Right renal pelvis (tissue), 4 donors: Measurements from ENCODE around the gene WDR38. TPM values are rescaled to one million over a fixed set of nuclear protein-coding genes. Genes with fewer than 3 reads are reported as not detected.
"Not testable (repeated sequence)": the region's sequence is repeated elsewhere in the genome, so short reads cannot be mapped to it uniquely, and the experiment has no call there.

ENCODE experiments used
- DNase-seq, 4 donors: peaks; one replicate each; pipeline ENCODE4 v3.0.0-alpha.2; 2013; ENCODE audit warnings: low read depth in 4 of 4, low spot score in 3 of 4, missing footprints in 1 of 4
- polyA plus RNA-seq, 4 donors: library from polyadenylated mRNA; unstranded; fragments of 120-200 nt; gene quantifications; one replicate each; pipeline ENCODE4 v1.2.1, GENCODE V29; 2013; ENCODE audit not compliant: insufficient read length in 4 of 4

WDR38 gene
- polyA plus RNA-seq, 4 donors, result 0.27 to 0.48 (median 0.38) TPM

GRCh38 chr9:124831642-124832364, 21.5 kb upstream of the WDR38 start:
- DNase-seq, result no peak

- no peak for DNase-seq
Measured at GRCh38 chr9:124834591-124834990, 18.7 kb upstream of the WDR38 start.

DNA sequence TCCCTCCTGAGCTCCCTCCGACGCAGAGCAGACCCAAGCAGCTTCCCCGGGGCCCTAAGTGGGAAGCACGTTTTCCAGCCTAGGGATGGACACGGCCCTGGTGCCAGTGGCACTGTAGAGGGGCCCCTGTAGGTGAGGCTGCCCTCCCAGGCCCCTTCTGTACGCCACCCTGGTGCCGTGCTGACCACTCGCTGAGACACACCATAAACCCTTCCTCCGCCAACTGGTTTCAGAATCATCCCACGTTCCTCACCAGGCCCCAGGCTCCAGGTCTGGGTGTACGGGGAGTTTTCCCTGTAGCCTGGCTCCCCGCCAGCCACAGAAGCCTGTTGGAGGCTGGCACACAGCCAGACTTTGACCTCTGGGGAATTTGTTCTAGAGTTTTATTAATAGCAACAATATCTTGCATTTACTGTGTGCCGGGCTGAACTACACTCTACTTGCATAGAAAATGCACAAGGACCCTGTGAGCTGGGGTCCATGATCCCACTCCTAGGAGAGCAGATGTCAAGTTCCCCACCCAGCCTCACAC, 18.2 kb upstream of the WDR38 start:
- peak in 2 of 4 donors; percentile 49 to 51 for DNase-seq

DNA sequence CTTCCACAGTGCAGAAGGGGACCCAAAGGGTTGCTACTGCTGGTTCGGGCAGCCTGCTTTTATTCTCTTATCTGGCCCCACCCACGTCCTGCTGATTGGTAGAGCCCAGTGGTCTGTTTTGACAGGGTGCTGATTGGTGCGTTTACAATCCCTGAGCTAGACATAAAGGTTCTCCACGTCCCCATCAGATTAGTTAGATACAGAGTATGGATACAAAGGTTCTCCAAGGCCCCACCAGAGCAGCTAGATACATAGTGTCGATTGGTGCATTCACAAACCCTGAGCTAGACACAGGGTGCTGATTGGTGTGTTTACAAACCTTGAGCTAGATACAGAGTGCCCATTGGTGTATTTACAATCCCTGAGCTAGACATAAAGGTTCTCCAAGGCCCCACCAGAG, 15.1 kb upstream of the WDR38 start:
- DNase-seq, result not testable (repeated sequence)

- DNase-seq, result not testable (repeated sequence)
Measured at GRCh38 chr9:124838567-124839275, 14.5 kb upstream of the WDR38 start.

- no peak for DNase-seq
Measured at GRCh38 chr9:124839612-124840299, 13.5 kb upstream of the WDR38 start.

- no peak for DNase-seq
Measured at GRCh38 chr9:124840300-124840833, 12.9 kb upstream of the WDR38 start.

DNA sequence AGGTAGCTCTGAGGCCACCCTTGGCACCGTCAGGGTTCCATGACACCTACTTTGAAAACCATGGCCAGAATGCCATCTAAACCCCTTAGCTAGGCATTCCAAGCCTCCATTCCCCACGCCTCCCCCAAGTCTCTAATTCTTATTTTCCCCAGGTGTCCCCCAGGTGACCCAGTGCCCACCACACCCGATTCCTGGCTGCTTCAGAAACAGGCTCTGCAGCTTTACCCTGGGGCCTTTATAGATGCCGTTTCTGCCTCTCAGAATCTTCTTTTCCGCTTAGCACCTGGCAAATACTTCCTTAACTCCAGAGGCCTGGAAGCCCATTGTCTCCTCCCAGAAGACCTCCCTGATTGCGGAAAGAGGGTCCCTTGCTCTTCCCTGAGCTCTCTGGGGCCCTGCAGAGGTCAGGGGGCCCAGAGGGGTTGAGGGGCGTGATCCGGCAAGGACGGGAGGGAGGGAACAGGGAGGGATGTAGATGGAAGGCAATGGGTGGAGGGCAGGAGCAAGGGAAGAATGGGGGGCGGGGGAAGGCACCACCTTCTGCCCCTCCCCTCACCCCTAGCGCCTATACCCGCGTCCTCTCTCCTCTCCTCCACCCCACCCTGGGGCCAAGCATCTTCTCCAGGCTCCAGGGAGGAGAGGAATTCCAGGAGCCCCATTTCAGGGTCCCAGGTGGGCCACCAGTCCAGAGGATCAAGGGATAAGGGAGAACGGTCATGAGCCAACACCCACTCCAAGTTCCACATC, 12.0 kb upstream of the WDR38 start:
- no peak for DNase-seq

DNA sequence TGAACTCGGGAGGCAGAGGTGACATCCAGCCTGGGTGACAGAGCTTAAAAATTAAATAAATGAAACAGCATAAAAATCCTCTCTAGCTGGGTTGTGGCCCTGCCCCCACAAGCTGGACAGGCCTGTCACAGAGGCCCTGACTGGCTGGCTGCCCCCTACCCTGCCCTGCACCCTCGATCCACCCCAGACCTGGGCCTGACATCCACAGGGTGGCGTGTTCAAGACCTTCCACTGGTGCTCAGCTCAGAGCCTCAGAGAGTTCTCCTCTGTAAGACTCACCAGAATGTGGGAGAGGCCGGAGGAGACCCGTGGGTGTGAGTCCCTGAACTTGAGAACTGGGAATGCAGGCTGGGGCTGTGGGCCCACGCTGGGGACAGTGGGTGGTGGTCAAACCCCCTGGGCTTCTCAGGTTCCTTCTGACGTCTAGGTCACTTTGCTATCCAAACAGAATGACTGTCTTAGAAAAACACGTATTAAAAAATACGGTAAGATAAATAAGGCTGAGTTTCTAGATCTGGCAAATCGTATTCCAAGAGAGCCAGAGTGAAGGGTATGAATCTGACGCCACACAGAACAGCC, 9.7 kb upstream of the WDR38 start:
- DNase-seq, result no peak

GRCh38 chr9:124844291-124844690, 9.0 kb upstream of the WDR38 start:
- no peak for DNase-seq

DNA sequence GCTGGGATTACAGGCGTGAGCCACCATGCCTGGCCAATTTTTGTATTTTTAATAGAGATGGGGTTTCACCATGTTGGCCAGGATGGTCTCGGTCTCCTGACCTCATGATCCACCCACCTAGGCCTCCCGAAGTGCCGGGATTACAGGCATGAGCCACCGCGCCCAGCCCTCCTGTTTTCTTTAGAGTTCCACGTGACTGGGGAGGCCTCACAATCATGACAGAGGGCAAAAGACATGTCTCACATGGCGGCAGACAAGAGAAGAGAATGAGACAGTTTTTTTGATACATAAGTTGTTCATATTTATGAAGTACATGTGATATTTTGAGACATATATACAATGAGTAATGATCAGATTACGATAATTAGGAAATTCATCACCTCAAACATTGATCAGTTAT, 6.8 kb upstream of the WDR38 start:
- DNase-seq, result not testable (repeated sequence)

DNA sequence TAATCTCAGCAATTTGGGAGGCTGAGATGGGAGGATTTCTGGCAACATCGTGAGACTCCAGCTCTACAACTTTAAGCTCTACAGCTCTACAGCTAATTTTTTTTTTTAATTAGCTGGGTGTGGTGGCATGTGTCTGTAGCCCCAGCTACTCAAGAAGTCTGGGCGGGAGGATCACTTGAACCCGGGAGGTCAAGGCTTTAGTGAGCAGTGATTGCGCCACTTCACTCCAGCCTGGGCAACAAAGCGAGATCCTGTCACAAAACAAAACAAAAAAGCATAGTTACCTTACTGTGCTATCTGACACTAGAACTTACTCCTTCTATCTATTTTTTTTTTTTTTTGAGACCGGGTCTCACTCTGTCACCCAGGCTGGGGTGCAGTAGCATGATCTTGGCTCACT, 6.3 kb upstream of the WDR38 start:
- no peak for DNase-seq

DNA sequence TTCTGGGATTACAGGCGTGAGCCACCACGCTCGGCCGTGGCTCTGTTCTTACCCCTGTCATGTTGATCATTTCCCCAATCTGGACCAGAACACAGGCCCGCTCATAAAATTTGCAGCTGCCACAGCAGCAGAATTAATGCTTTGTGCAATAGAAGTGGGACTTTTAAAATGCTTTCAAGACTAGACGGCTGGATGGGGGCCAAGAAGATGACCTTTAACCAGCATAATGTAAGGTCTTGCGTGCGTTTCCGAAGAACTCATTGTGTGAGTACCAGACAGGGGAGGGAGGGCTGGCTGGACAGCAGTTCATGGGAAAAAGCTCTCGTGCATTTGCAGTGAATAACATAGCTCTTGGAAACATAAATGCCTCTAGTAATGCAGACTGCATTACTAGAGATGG, 3.5 kb upstream of the WDR38 start:
- no peak for DNase-seq

DNA sequence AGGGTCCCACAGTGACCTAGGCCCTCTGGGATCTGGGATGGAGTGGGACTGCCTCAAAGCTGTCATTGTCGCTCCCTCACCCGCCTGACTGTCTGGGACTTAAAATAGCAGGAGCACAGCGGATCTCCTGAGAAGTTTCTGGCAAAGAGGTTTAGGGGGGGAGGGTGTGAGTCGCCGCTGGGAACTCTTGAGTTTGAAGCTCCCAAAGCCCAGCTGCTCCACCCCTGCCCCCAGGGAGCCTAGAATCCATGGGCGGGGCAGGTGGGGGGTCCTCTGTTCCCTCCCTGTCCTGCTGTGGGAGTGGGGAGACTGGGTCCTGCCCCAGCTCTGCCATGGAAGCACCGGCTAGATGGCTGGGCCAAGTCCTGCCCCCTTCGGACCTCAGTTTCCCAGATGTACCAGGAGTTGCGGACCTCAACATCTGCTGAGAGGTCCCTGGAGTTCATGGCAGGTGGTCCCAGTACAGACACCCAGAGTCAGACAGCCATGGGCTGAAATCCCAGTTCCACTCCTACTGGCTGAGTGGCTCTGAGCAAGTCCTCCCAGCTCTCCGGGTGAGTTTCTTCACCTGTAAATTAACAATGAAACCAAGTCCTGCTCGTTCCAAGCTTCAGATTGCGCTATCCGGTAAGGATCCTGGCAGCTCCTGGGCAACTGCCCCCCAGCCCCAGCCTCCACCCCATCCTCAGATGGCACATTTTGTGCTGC, 985 bp upstream of the WDR38 start:
- DNase-seq, result no peak

DNA sequence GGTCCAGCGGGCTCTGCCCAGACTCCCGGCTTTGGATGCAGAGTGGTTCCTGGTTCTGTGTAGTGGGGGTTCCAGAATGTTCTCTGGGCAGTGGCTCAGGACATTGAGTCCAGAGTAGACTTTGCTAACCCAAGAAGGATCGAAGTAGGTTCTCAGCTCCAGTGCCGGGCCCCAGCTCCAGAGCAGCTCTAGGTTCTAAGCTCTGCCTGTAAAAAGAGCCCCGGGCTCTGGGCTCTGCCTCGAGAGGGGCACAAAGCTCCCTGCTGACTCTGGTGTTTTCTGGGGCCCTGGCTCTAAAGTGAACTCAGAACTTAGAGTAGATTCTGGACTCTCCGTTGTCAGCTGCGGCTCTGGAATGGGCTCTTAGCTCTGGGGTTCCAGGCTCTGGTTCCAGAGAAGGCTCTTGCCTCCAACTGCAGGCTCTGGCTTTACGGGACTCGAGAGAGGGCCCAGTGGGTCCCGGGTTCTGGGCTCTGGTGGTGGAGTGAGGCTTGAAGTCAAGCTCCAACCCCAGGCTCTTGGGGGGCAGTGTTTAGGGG, 414 bp downstream of the WDR38 start:
- no peak for DNase-seq

DNA sequence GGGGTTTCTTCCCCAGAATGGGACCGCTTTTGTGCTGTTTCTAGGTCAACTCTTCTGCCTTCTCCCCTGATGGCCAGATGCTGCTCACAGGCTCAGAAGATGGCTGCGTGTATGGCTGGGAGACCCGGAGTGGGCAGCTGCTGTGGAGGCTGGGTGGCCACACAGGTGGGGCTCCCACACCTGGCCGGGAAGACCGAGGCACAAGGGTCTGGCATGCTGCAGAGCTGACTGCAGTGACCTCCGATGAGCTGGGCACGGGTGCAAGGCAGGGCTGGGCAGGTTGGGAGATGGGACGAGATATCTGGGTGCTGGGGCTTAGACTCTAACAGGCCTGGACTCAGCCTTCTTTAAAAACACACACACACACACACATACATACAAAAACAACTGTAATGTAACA, 901 bp downstream of the WDR38 start:
- no peak for DNase-seq

DNA sequence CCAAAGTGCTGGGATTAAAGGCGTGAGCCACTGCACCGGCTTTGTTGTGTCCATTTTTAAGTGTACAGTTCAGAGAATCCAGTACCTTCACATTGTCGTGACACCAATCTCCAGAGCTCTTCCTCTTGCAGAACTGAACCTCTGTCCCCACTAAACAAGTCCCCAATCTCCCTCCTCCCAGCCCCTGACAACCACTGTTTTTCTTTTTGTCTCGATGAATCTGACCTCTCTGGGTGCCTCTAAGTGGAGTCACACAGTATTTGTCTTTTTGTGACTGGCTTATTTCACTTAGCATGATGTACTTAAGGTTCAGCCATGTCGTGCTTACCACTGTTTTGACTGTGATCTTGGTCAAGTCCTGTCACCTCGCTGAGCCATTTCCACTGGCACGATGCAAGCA, 1.6 kb downstream of the WDR38 start:
- DNase-seq, result no peak

DNA sequence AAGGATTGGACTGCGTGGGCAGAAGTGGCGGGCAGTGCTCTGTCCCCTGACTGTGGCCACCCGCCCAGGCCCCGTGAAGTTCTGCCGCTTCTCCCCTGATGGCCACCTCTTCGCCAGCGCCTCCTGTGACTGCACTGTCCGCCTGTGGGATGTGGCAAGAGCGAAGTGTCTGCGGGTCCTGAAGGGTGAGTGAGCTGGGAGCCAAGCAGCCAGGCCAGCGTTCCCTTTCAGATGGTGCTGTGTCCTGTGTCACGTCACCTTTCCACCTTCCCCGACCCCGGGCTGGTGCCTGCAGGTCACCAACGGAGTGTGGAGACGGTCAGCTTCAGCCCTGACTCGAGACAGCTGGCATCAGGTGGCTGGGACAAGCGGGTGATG, 2.3 kb downstream of the WDR38 start:
- DNase-seq, result no peak
